Stimulated activated CD8-positive, alpha-beta memory T cell treated with anti-CD3 and anti-CD28 coated beads, Interleukin-4, amount 100 ng/mL, for 24 hours (primary cell): ENCODE data around the gene ALDOA.

Experiments
- DNase-seq: peaks from one replicate; pipeline ENCODE4 v3.0.0-alpha.2; 2020; ENCODE audit warnings: low read depth

ALDOA gene

DNA sequence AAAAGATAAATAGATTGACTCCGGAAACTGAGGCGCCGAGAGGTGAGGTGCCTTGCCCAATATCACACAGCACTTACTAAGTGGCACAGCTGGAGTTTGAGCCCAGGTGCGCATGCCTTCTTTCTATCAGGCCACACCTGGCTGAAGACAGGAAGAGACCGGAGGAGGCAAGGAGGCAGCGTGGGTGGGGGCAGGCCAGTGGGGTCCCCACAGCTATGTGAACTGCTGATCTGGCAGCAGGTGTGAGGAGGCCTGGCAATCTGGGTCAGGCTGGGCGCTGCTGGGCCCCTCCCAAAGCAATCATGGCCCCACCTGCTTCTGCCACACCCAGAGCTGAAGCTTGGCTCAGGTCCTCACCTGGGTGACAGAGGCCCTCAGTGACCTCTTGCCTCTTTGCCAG, 49.7 kb downstream of the ALDOA start:
- DNase-seq = no peak

DNA sequence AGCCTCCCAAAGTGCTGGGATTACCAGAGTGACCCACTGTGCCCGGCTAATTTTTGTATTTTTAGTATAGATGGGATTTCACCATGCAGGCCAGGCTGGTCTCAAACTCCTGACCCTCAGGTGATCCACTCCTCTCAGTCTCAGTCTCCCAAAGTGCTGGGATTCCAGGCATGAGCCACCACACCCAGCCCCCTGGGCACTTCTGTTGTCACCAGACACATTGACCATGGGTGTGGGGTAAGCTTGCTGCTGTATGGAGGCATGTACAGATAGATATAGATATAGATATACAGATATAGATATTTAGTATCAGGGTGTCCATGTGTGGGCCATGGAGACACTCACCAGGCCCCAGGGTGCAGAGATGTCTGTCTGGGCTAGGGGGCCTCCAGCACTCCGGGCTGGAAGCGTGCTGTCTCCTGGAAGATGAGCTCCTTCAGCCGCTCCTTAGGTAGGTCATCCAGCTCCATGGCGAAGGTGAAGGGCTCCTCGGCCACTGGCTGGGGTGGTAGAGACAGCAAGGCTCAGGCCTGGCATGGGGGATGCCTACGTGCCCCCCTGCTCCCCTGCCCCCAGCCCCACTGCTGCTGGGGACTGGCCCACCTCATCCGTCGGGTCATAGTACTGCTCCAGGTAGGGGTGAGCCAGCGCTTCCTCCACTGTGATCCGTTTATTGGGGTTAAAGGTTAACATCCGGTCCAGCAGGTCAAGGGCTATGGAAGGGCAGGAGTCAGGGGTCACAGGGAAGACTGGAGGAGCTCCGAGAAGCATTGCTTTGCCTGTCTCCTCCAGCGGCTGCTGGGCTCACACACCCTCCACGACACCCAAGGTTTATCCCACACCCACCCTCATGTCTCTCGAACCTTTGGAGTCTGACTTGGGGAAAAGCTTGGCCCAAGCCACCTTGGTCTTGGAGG, 51.0 kb downstream of the ALDOA start:
- DNase-seq = no peak

DNA sequence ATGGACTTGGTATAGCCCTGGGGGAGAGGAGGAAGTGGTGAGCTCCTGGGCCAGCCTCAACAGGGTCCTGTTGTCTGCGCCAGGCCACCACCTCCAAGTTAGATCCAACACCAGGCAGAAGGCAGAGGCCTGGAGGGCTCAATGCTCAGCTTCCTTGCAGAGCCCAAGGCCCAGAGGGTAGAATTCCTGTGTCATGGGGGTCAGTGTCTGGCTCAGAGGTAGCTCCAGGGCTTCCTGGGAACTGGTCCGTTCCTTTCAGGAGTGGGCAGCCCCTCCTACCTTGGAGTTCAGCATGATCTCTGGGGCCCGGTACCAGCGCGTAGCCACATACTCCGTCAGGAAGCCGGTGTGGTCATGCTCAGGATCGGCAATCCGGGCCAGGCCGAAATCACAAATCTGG, 52.2 kb downstream of the ALDOA start:
- DNase-seq = no peak

DNA sequence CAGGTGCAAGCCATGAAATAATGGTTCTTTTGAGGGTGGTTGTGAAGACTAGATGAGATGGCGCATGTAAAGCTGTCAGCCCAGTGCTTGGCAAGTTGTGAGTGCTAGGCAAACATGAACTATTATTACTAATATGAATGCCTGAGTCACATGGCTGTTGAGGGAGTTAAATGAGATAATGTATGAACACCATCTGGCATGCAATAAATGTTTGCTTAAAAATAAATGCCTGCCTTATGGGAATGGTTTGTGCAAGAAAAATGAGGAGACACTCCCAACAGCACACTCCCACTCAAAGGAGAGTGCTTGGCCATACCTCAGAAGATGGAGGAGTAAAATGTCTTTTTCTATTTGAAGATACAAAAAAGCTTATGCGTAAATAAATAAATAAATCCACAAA, 53.9 kb downstream of the ALDOA start:
- DNase-seq = no peak
